ENCODE results near the gene ART3. TPM values are rescaled to one million over a fixed set of nuclear protein-coding genes. Genes with fewer than 3 reads are reported as not detected.

ART3 gene
- total and polyA plus RNA-seq, 9 of the 15 experiments (the other 6 are each of a cell fraction or from before 2014, with no cell fraction given) = 0.69 to 1.4 (median 1.1) TPM; not detected in 1

GRCh38 chr4:76087007-76087769, 12.7 kb downstream of the ART3 start (continued):
- no peak for TF ChIP-seq ZNF408 (CRISPR knock-in tag; IDR thresholded peaks at IDR 0.05; ENCODE audit: low read depth)
- no peak for TF ChIP-seq THAP12 (CRISPR knock-in tag; IDR thresholded peaks at IDR 0.05)
- TF ChIP-seq SFPQ (IDR thresholded peaks at IDR 0.05; ENCODE audit: low read depth, low read length) = no peak
- no peak for TF ChIP-seq ZNF197 (CRISPR knock-in tag; IDR thresholded peaks at IDR 0.05; ENCODE audit: low read depth)
- no peak for TF ChIP-seq PHF8 (IDR thresholded peaks at IDR 0.05; ENCODE audit: borderline replicate concordance, low read length)
- TF ChIP-seq FOXA1 (IDR thresholded peaks at IDR 0.05; ENCODE audit: borderline replicate concordance) = no peak
- no peak for TF ChIP-seq SNAPC5 (CRISPR knock-in tag; IDR thresholded peaks at IDR 0.05)
- no peak for TF ChIP-seq ZBTB33 (CRISPR knock-in tag; IDR thresholded peaks at IDR 0.05)
- TF ChIP-seq POLR2AphosphoS5 (IDR thresholded peaks at IDR 0.05; ENCODE audit: control insufficient read depth, insufficient read depth, low read depth, low read length) = no peak
- no peak for TF ChIP-seq ZNF511 (CRISPR knock-in tag; IDR thresholded peaks at IDR 0.05)
- no peak for TF ChIP-seq CSDE1 (IDR thresholded peaks at IDR 0.05)
- TF ChIP-seq ZNF174 (CRISPR knock-in tag; IDR thresholded peaks at IDR 0.05) = no peak
- peak; percentile 64 for TF ChIP-seq SMC3 (conservative IDR thresholded peaks at IDR 0.05; ENCODE audit: insufficient read depth, low read depth, low read length)
- 0 out of 2 replicates have a peak, but pooled peaks have one; percentile 52 for TF ChIP-seq XRCC5 (IDR thresholded peaks at IDR 0.05; ENCODE audit: low read depth, low read length)
- no peak for TF ChIP-seq EP300 (IDR thresholded peaks at IDR 0.05; ENCODE audit: low read length)
- no peak for TF ChIP-seq ZNF134 (CRISPR knock-in tag; conservative IDR thresholded peaks at IDR 0.05)
- no peak for TF ChIP-seq SETDB1 (IDR thresholded peaks at IDR 0.05; ENCODE audit: low read length)
- TF ChIP-seq POLR2H (tag; IDR thresholded peaks at IDR 0.05; ENCODE audit: low read depth) = no peak; the same call in 1 of the 2 replicates
- TF ChIP-seq ZNF12 (CRISPR knock-in tag; IDR thresholded peaks at IDR 0.05) = no peak
